GM19438 (cell line): Measurements from ENCODE around the gene PSMD12.
"Not testable (repeated sequence)": the region's sequence is repeated elsewhere in the genome, so short reads cannot be mapped to it uniquely, and the experiment has no call there.

Experiments used
- ATAC-seq: cut with Tn5 transposase; IDR thresholded peaks from one replicate; pipeline ENCODE4 v1.9.1; 2021; ENCODE audit warnings: low read depth; ENCODE audit not compliant: unreplicated experiment

The PSMD12 gene

DNA sequence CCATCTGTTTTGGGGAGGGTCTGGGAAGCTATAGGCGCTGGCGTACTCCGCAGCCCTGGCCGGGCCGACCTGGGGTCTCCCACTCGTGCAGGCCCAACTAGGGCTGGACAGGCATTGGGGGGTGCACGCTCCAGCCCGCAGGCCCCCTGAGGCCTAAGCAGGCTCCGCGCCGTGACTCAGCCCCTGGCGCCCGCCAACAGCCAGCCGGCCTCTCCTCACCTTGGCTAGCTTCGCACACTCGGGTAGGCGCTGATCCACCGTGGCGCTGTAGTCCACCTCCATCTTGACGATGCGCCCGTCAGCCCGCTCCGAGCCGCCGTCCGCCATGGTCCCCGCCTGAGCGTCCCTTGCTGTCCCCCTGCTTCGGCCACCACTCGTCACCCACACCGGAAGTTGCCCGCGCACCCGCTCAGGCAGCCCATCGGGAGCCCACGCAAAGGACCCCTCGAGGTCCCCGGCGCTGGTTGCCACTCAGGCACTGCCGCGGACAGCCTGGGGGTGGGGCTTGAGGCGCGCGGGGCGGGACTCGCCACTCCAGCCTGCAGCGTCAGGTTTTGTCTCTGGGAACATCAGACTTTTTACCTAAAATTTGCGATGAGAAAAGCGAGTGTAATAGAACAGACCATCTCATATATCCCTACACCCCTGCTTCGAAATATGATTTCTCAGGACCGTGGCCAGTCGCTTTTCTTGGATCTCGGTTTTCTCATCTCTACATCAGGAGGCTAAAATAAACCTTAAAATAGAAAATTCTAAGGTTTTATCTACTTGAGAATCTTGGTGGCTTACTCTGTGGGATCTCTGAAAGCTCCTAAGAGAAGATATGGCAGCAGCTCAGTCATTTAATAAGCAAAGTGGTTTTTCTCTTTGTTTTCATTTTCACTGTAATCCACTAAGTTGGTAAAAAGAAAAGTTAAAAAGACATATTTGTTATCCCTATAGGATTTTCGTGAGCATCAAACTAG, at the start of gene PSMD12:
PSMD12 (minus strand) TSS at position 385 of the 965 bp plus-strand sequence; CDS start at position 327, 58 bp downstream.
- ATAC-seq, result peak; percentile 80

GRCh38 chr17:67415291-67415690, 48.9 kb upstream of the PSMD12 start:
- no peak for ATAC-seq

- no peak for ATAC-seq
Measured at GRCh38 chr17:67414559-67414958, 48.2 kb upstream of the PSMD12 start.

GRCh38 chr17:67414130-67414529, 47.8 kb upstream of the PSMD12 start:
- ATAC-seq, result no peak

GRCh38 chr17:67413388-67413787, 47.0 kb upstream of the PSMD12 start:
- no peak for ATAC-seq

DNA sequence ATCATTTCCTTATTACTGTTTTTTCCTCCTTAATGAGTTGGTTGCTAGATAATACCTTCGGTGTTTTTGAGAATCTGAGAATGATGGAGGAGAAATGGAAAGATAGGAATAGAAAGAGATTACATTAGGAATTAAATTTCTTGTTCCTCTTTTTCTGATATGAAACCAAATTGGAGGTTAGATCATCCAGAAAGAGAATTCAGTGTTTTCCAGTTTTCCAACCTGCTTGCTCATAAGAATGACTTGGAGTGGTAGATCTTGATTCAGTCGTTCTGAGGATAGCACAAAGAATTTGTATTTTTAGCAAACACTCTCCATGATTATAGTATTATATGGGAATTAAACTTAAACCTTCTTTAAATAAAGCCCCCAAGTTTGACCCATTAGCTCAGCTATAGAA, 46.6 kb upstream of the PSMD12 start:
- no peak for ATAC-seq

- no peak for ATAC-seq
Measured at GRCh38 chr17:67412032-67412431, 45.7 kb upstream of the PSMD12 start.

- no peak for ATAC-seq
Measured at GRCh38 chr17:67411397-67411796, 45.0 kb upstream of the PSMD12 start.

DNA sequence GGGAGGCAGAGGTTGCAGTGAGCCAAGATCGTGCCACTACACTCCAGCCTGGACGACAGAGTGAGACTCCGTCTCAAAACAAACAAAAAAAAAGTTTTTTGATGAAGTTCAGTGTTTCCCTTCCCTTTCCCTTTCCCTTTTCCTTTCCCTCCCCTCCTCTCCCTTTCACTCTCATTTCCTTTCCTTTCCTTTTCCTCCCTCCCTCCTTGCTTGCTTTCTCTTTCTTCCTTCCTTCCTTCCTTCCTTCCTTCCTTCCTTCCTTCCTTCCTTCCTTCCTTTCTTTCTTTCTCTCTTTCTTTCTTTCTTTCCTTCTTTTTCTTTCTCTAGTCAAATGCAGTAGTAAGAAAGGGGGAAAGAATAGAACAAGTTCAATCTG, 42.1 kb upstream of the PSMD12 start:
- not testable (repeated sequence) for ATAC-seq

GRCh38 chr17:67403483-67403882, 37.1 kb upstream of the PSMD12 start:
- no peak for ATAC-seq

- no peak for ATAC-seq
Measured at GRCh38 chr17:67403065-67403464, 36.7 kb upstream of the PSMD12 start.

- ATAC-seq, result no peak
Measured at GRCh38 chr17:67401598-67402504, 35.5 kb upstream of the PSMD12 start.

DNA sequence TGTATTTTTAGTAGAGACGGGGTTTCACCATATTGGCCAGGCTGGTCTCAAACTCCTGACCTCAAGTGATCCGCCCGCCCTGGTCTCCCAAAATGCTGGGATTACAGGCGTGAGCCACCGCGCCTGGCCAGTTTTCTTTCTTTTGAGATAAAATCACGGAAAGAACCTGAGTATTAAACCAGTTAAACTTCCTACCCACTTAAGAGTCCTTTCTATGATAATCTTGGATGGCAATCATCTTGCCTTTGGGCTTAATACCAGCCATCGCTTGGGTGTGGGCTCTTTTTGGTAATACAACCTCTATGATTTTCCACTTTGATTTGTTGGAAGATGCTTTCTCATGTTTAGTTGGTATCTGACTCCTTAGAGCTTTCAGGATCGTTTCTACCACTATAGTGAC, 34.7 kb upstream of the PSMD12 start:
- no peak for ATAC-seq

DNA sequence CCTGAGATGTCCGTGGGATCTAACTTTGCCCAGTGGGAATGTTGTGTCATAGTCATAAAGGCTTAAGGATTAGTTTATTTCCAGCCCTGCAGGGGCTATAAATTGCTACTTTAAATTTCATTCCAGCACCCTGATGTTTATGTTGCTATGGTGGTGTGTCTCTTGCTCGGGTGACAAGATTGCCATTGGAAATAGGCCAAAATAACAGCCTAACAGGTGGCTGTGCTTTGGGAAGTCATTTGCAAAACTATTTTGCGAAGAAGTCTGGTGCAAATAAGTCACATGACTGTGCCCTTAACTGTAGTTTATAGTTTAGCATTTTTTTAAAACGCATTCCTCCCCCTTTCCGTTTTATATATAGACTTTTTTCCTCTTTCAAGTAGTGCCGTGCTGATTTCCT, 33.8 kb upstream of the PSMD12 start:
- no peak for ATAC-seq

GRCh38 chr17:67399676-67400075, 33.3 kb upstream of the PSMD12 start:
- ATAC-seq, result no peak

DNA sequence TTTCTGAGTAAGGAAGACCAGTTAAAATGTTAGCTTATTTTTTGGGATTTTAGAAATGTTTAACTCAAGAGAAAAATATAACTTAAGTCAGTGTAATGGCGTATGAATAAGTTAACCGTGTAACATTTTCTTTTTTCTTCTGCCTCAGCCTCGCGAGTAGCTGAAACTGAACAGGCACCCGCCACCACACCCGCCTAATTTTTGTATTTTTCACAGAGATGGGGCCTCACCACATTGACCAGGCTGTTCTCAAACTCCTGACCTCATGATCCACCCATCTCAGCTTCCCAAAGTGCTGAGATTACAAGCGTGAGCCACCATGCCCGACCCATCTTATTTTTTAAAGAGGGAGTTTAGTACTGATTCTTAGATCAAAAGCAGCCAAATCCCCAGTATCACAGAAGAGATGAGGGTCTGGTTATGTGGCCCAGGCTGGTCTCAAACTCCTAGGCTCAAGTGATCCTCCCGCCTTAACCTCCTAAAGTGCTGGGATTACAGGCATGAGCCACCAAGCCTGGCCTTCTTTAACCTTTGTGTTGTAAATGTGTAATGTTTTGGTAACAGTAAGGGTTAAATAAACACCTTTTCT, 27.5 kb upstream of the PSMD12 start:
- ATAC-seq, result no peak

DNA sequence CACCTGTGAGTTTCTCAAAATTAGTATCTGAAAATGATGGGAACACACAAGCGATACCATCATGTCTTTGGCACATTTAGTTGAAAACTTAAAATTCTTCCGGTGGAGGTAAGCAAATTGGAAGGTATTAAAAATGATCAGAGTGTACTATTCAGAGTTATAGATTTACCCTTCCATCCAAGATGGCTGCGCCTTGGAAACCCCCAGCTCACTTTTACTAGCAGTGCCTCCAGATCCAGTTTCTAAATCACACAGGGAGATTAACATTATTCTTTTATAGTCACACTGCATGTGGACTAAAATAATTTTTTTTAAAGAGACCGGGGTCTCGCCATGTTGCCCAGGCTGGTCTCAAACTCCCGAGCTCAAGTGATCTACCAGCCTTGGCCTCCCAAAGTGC, 25.7 kb upstream of the PSMD12 start:
- ATAC-seq, result no peak

DNA sequence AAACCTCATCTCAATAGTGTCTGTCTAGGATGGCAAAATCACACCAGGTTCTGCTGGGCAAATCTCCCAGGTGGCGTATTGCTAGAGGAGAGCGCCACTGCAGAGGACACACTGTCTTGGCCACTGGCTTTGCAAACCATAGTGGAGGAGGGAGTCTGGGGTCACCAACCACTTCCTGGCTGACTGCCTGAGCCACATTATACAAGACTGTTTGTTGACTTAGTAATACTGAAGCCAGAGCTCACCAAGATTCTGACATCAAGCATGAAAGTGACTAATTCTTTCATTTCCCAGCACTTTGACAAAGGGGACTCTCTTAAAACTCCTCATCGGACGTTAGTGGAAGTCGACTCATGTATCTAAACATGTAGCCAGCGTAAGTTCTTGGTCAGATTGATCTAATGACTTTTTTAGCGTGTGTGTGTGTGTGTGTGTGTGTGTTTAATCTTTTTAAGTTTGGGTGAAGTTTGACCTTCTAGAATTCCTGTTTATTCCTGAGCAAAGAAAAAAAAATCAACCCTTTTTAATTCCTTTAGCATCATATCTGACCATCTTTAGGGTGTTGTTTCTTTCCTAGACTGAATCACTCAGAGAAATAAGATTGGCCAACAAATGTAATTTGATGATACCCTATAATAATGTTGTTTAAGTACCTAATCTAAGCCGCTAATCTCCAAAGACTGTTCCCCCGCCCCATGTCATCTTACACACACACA, 24.4 kb upstream of the PSMD12 start:
- peak; percentile 99 for ATAC-seq

- no peak for ATAC-seq
Measured at GRCh38 chr17:67390006-67390645, 23.7 kb upstream of the PSMD12 start.

DNA sequence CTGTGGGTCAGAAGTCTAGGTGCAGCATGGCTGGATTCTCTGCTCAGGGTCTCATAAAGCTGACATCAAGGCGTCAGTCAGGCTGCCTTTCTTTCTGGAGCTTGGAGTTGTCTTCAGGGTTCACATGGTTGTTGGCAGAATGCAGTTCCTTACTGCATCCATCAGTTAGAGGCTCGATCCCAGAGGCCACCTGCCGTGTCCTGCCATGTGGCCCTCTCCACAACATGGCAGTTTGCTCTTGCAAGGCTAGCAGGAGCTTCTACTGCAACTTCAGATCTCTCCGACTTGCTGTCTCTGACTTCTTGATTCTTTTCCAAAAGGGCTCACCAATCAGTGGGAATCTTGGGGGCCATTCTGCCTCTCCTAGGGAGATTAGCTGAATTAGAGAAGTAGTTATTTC, 22.6 kb upstream of the PSMD12 start:
- no peak for ATAC-seq
